Measurements from ENCODE around the gene CD55. TPM values are rescaled to one million over a fixed set of nuclear protein-coding genes. Genes with fewer than 3 reads are reported as not detected.

Gene CD55
- total and polyA plus RNA-seq, 2 of the 13 experiments (the other 11 are each of a cell fraction or from before 2014, with no cell fraction given) = 6.0 to 56.0 TPM

- TF ChIP-seq MAFF (IDR thresholded peaks at IDR 0.05; ENCODE audit: low read depth, low read length) = peak; percentile 53; the same call in 1 of the 2 replicates
These were observed 43.1 kb downstream of the CD55 start (continued) for GRCh38 chr1:207364614-207365013.

DNA sequence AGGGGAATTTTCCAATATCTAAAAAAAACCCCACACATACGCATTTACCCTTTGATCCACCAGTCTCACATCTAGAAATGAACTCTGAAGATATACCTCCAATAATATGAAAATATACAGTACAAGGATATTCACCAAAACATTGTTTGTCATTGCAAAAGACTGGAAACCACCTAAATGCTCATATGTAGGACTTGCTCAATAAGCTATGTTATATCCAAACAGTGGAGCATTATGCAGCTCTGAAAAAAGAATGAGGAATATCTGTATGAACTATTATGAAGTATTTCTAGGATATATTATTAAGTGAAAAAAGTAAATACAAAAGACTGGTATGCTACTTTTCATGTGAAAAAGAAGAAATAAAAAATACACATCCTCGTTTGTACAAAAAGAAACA is 43.6 kb downstream of the CD55 start:
- Histone ChIP-seq H4K20me1 (ENCODE audit: insufficient read depth, low read length) (no peaks in the 10 kb centered on the region), H3K36me3 (replicated peaks in 1 of 2; ENCODE audit: control insufficient read depth in 1 of 2, insufficient read depth in 2 of 2, low read length in 2 of 2) (no peaks in the 10 kb centered on the region), H3K4me3 (replicated peaks in 1 of 3; ENCODE audit: insufficient read depth in 1 of 3, low read depth in 2 of 3, low read length in 3 of 3) (no peak overlapping the region), H3K79me2 (ENCODE audit: insufficient read depth, low read length) (no peaks in the 10 kb centered on the region), H3K4me1 (ENCODE audit: insufficient read depth, low read length) (no peaks in the 10 kb centered on the region), H2AFZ (ENCODE audit: low read length) (no peak overlapping the region), H3K27me3 (ENCODE audit: control insufficient read depth in 1 of 2, insufficient read depth in 2 of 2, low read length in 2 of 2) (no peaks in the 10 kb centered on the region; a peak in 1 of 5 replicates), H3K9ac (ENCODE audit: insufficient read depth, low read depth, low read length) (no peak overlapping the region), H3K27ac (ENCODE audit: extremely low read length, insufficient read depth, low read length) (no peak overlapping the region), H3K9me3 (ENCODE audit: low read length) (no peaks in the 10 kb centered on the region), H3K4me2 (ENCODE audit: low read depth, low read length) (no peak overlapping the region)
- ATAC-seq = no peak
- no TSS peak for BruUV-seq (replicated peaks)
- TF ChIP-seq KDM4B (CRISPR knock-in tag; IDR thresholded peaks at IDR 0.05) (no peak), SMAD1 (CRISPR knock-in tag; IDR thresholded peaks at IDR 0.05; ENCODE audit: borderline replicate concordance, low read depth) (no peak), HDAC2 (CRISPR knock-in tag; IDR thresholded peaks at IDR 0.05) (no peak), ZNF292 (CRISPR knock-in tag; IDR thresholded peaks at IDR 0.05; ENCODE audit: borderline replicate concordance, low read depth) (no peak), ZNF562 (CRISPR knock-in tag; IDR thresholded peaks at IDR 0.05; ENCODE audit: borderline replicate concordance) (no peak), NFE2 (CRISPR knock-in tag; IDR thresholded peaks at IDR 0.05) (no peak), ZNF235 (CRISPR knock-in tag; IDR thresholded peaks at IDR 0.05; ENCODE audit: borderline replicate concordance) (no peak), ZNF274 (CRISPR knock-in tag; IDR thresholded peaks at IDR 0.05) (no peak), LBX2 (CRISPR knock-in tag; IDR thresholded peaks at IDR 0.05; ENCODE audit: borderline replicate concordance) (no peak), NCOA1 (CRISPR knock-in tag; IDR thresholded peaks at IDR 0.05) (no peak)
- TF ChIP-seq, protein P1, sequence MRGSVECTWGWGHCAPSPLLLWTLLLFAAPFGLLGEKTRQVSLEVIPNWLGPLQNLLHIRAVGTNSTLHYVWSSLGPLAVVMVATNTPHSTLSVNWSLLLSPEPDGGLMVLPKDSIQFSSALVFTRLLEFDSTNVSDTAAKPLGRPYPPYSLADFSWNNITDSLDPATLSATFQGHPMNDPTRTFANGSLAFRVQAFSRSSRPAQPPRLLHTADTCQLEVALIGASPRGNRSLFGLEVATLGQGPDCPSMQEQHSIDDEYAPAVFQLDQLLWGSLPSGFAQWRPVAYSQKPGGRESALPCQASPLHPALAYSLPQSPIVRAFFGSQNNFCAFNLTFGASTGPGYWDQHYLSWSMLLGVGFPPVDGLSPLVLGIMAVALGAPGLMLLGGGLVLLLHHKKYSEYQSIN (CRISPR knock-in tag; IDR thresholded peaks at IDR 0.05; ENCODE audit: borderline replicate concordance) = no peak
- TF ChIP-seq, protein P2, sequence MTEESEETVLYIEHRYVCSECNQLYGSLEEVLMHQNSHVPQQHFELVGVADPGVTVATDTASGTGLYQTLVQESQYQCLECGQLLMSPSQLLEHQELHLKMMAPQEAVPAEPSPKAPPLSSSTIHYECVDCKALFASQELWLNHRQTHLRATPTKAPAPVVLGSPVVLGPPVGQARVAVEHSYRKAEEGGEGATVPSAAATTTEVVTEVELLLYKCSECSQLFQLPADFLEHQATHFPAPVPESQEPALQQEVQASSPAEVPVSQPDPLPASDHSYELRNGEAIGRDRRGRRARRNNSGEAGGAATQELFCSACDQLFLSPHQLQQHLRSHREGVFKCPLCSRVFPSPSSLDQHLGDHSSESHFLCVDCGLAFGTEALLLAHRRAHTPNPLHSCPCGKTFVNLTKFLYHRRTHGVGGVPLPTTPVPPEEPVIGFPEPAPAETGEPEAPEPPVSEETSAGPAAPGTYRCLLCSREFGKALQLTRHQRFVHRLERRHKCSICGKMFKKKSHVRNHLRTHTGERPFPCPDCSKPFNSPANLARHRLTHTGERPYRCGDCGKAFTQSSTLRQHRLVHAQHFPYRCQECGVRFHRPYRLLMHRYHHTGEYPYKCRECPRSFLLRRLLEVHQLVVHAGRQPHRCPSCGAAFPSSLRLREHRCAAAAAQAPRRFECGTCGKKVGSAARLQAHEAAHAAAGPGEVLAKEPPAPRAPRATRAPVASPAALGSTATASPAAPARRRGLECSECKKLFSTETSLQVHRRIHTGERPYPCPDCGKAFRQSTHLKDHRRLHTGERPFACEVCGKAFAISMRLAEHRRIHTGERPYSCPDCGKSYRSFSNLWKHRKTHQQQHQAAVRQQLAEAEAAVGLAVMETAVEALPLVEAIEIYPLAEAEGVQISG (CRISPR knock-in tag; IDR thresholded peaks at IDR 0.05) = no peak
- in situ Hi-C loops (cut with HindIII; ENCODE audit: extremely low pct_ligation_motif_present, low pct_unique_long_range_greater_than_20kb) (no loop called here), intact Hi-C loops (cut with micrococcal nuclease; ENCODE audit: unreplicated experiment) (no loop called here)
- no peak for DNase-seq (ENCODE audit: low spot score)
- WGBS (ENCODE audit: low lambda C conversion rate) = 97% methylated on average over 2 of the region's 2 CpGs
- no peak for FAIRE-seq
- ChIA-PET POLR2A (no interaction called here), CTCF (ENCODE audit: low intra/inter-chr PET ratio, low total read pairs) (no interaction called here)
